RWPE2 (cell line): Measurements from ENCODE around the gene DNMT3A.
"Not testable (repeated sequence)": the region's sequence is repeated elsewhere in the genome, so short reads cannot be mapped to it uniquely, and the experiment has no call there.

Source experiments
- ATAC-seq: fragments of 200-7000 bp; cut with Tn5 transposase; 3 replicates; pipeline ENCODE4 v1.9.1; 2021; ENCODE audit warnings: low read depth
- DNase-seq: peaks from one replicate; pipeline ENCODE4 v3.0.0-alpha.2; 2020; ENCODE audit warnings: low spot score
- H3K27ac ChIP-seq: fragments of 450-650 bp; 2 replicates; pipeline ENCODE4 v1.5.1; 2017; ENCODE audit warnings: mild to moderate bottlenecking; ENCODE audit not compliant: poor library complexity, severe bottlenecking
- H3K27me3 ChIP-seq: fragments of 250-450 bp; sonication (Bioruptor Pico); 2 replicates; pipeline ENCODE4 v1.5.1; 2021; ENCODE audit warnings: mild to moderate bottlenecking, moderate library complexity; ENCODE audit not compliant: insufficient read depth, poor library complexity, severe bottlenecking
- H3K36me3 ChIP-seq: fragments of 250-450 bp; sonication (Bioruptor Pico); 2 replicates; pipeline ENCODE4 v1.5.1; 2020; ENCODE audit warnings: low read depth, mild to moderate bottlenecking, moderate library complexity
- H3K4me1 ChIP-seq: fragments of 250-450 bp; sonication (Bioruptor Pico); 2 replicates; pipeline ENCODE4 v1.5.1; 2021; ENCODE audit warnings: mild to moderate bottlenecking, moderate library complexity; ENCODE audit not compliant: insufficient read depth, poor library complexity, severe bottlenecking
- H3K4me3 ChIP-seq: fragments of 250-450 bp; sonication (Bioruptor Pico); 2 replicates; pipeline ENCODE4 v1.5.1; 2021; ENCODE audit warnings: mild to moderate bottlenecking, moderate library complexity; ENCODE audit not compliant: severe bottlenecking
- H3K9me3 ChIP-seq: fragments of 250-450 bp; sonication (Bioruptor Pico); 2 replicates; pipeline ENCODE4 v1.5.1; 2021; ENCODE audit warnings: mild to moderate bottlenecking, moderate library complexity; ENCODE audit not compliant: severe bottlenecking
- TF ChIP-seq, protein P1 (sequence below): fragments of 450-650 bp; IDR thresholded peaks from one replicate; pipeline ENCODE4 v1.5.1; 2017; ENCODE audit warnings: mild to moderate bottlenecking, moderate library complexity; ENCODE audit not compliant: poor library complexity, severe bottlenecking

DNMT3A gene

DNA sequence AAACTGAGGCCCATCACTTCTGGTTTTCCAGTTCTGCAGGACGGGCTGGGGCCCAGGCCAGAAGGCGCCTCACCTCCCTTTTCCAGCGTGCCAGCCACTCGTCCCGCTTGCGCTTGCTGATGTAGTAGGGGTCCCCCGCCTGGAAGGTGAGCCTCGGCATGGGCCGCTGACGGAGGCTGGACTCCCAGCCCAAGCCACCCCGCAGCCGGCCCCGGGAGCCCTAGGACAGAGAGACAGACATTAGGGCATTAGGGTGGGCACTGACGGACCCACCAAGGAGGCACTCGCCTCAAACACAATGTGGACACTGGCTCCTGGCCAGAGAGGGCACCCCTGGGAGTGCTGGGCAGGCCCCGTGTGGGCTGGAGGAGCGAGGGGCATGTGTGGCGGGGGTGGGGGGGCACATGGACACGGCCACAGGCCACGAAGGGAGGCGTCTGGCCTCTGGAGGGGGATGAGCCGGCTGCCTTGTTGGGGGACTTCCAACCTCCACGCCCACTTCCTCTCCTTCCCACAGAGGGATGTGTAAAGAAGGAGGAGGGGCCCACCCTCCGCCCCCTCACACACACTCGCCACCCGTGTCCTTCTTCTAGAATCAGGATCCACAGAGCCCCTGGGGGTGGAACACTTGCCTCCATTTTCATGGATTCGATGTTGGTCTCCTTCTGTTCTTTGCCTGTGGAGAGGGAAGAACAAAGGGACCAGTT lies 66.7 kb downstream of the DNMT3A start:
- H3K4me1 ChIP-seq: peaks cover 10% of the 10 kb centered on the region
- ATAC-seq (no peak), DNase-seq (no peak)
- TF ChIP-seq, protein P1, sequence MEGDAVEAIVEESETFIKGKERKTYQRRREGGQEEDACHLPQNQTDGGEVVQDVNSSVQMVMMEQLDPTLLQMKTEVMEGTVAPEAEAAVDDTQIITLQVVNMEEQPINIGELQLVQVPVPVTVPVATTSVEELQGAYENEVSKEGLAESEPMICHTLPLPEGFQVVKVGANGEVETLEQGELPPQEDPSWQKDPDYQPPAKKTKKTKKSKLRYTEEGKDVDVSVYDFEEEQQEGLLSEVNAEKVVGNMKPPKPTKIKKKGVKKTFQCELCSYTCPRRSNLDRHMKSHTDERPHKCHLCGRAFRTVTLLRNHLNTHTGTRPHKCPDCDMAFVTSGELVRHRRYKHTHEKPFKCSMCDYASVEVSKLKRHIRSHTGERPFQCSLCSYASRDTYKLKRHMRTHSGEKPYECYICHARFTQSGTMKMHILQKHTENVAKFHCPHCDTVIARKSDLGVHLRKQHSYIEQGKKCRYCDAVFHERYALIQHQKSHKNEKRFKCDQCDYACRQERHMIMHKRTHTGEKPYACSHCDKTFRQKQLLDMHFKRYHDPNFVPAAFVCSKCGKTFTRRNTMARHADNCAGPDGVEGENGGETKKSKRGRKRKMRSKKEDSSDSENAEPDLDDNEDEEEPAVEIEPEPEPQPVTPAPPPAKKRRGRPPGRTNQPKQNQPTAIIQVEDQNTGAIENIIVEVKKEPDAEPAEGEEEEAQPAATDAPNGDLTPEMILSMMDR: no peak
- no peaks in the 10 kb centered on the region for H3K36me3 ChIP-seq
- H3K27ac ChIP-seq: no peak overlapping the region
- H3K9me3 ChIP-seq: no peaks in the 10 kb centered on the region
- no peak overlapping the region for H3K4me3 ChIP-seq
- no peaks in the 10 kb centered on the region for H3K27me3 ChIP-seq

DNA sequence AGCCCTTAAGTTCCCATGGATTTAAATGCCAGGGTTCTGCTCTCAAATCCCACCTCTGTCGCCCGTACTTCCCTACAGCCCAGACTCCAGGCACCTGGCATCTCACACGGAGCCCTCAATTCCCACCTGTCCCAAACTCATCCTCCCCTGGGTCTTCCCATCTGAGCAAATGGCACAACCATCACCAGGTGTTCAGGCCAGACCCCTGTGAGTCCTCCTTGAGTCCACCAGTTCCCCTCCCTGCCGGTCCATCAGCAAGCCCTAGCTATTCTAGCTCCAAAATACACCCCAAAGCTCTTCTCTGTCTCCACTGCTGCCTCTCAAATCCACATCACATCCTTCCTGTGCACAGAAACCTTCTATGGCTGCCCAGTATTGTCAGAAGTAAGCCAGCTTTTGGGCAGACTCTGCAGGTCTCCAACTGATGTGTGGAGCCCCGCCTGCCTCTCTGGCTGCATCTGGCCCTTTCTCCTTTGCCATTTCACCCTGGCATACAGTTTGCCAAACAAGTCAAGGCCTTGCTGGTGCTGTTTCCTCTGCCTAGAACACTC lies 67.7 kb downstream of the DNMT3A start:
- DNase-seq (no peak), ATAC-seq (no peak)
- Histone ChIP-seq H3K9me3 (no peaks in the 10 kb centered on the region), H3K36me3 (no peaks in the 10 kb centered on the region), H3K27ac (no peak overlapping the region), H3K4me1 (peaks cover 4% of the 10 kb centered on the region), H3K4me3 (no peak overlapping the region), H3K27me3 (no peaks in the 10 kb centered on the region)
- TF ChIP-seq, protein P1: no peak

DNA sequence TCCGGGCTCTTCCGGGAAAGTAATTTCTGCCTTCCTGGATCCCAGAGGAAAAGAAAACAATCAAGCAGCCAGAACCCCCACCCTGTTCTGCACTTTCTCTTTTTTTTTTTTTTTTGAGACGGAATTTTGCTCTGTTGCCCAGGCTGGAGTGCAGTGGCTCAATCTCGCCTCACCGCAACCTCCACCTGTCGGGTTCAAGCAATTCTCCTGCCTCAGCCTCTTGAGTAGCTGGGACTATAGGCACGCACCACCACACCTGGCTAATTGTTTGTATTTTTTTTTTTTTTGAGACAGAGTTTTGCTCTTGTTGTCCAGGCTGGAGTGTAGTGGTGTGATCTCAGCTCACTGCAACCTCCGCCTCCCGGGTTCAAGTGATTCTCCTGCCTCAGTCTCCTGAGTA lies 69.0 kb downstream of the DNMT3A start:
- ATAC-seq, H3K27me3 ChIP-seq: not testable (repeated sequence)

DNA sequence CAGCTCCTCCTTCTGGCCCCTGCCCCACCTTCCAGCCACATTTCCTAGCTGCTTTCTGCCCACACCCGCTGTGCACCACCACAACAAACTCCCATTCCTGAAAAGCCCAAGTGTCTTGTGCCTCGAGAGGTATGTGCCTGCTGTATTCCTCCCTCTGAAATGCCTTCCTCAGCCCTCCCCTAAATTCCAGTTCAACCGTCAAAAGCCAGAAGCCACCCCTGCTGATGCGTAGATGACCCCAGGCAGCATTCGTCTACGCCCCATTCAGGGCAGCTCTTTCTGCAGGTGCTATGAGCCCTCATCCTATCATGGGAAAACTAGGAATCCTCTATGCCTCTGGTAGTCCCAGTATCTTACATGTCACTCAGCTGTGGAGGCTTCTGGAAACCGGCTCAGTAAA lies 71.7 kb downstream of the DNMT3A start:
- Histone ChIP-seq H3K27me3 (no peaks in the 10 kb centered on the region), H3K36me3 (no peaks in the 10 kb centered on the region), H3K27ac (no peak overlapping the region), H3K4me1 (no peaks in the 10 kb centered on the region), H3K9me3 (no peaks in the 10 kb centered on the region), H3K4me3 (no peak overlapping the region)
- TF ChIP-seq, protein P1: no peak
- ATAC-seq (no peak), DNase-seq (no peak)

More for the DNA sequence above, 69.0 kb downstream of the DNMT3A start:
- not testable (repeated sequence) for H3K4me3 ChIP-seq, H3K9me3 ChIP-seq, H3K27ac ChIP-seq, DNase-seq, H3K36me3 ChIP-seq, H3K4me1 ChIP-seq

DNA sequence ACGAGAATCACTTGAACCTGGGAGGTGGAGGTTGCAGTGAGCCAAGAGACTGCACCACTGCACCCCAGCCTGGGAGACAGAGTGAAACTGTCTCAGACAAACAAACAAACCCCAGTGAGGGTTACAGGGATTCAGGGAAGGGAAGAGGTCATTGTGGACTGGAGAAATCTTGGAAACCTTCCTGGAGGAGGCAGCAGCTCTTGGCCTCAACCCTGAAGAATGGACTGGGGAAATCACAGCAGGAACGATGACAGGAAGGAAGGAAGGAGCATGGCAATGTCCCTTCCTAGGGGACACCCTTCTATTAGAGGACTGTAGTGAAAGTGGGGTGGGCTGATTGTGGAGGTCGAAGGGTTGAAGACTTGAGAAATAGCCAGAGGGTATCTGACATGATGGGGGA lies 72.5 kb downstream of the DNMT3A start:
- no peaks in the 10 kb centered on the region for H3K9me3 ChIP-seq
- no peak for ATAC-seq
- DNase-seq: no peak
- no peak overlapping the region for H3K4me3 ChIP-seq
- H3K27ac ChIP-seq: no peak overlapping the region
- H3K4me1 ChIP-seq: no peaks in the 10 kb centered on the region
- no peaks in the 10 kb centered on the region for H3K36me3 ChIP-seq
- TF ChIP-seq, protein P1: no peak
- no peaks in the 10 kb centered on the region for H3K27me3 ChIP-seq
